Stimulated activated CD4-positive, alpha-beta T cell treated with anti-CD3 and anti-CD28 coated beads, Interleukin-2, amount 100 ng/mL, for 24 hours (primary cell): ENCODE measurements around the gene P4HTM.

Source experiments
- DNase-seq, 2 donors: peaks; one replicate each; pipeline ENCODE4 v3.0.0-alpha.2; 2020

Gene P4HTM

DNA sequence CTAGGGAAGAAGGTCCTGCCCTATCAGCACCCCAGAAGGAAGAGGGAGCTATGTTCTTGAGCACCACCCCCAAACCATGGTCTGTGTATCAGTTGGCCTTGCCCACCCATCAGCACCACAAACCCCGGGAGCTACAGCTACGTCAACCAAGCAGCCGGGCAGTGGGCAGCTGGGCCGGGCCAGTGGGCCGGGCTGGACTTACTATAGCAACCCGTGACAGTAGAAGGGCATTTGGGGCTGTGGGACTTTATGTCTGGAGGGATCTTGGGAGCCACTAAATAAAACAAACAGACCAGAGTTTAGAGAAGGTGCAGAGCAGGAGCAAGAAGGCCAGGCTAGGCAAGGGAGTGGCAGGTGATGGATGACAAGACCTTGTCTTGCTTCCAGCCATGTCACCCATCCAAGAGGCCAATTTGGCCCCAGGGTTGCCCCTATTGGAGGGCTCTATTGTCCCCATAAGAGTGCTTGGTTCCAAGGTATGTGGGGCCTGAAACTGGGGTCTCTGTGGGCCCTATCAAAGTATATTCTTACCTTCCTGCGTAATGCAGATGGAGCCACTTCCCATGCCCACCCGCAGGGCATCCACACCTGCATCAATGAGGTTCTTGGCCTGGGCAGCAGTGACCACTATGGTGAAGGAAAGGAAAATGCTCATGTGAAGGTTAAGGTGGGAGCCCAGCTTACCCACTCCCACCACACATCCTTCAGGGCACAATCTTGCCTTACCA lies 35.9 kb downstream of the P4HTM start:
- DNase-seq = no peak

DNA sequence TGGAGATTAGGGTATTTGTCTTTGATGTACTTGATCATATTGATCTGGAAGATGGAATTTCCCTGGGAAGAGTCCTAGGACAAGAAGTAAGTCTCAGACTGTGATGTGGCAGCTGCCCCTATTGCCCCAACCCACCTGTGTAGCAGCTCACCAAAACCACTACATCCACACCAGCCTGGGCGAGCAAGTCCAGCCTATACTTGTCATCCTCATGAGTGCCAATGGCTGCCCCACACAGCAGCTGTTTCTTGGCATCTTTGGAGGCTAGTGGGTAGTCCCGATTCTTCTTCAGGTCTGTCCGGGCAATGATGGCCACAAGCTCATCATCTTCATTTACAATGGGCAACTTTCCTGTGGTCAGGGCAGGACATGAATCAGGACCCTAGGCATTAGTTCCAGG lies 36.5 kb downstream of the P4HTM start:
- DNase-seq = no peak

DNA sequence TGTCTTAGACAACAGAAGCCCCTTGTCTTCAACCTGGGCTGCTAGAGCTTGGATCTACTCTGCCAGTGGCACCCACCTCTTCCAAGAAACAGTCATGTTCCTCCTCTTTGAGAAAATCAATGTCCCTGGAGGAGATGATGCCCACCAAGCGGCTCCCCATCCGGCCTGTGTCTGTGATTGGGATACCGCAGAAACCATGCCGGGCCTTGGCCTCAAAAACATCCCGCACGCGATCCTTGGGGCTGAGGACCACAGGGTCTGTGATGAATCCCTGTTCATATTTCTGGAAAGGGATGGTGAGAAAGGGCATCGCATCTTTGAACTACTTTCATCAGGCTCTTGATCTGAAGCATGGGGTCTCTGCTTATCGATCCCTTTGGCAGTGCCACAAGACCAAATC lies 37.6 kb downstream of the P4HTM start:
- no peak for DNase-seq

DNA sequence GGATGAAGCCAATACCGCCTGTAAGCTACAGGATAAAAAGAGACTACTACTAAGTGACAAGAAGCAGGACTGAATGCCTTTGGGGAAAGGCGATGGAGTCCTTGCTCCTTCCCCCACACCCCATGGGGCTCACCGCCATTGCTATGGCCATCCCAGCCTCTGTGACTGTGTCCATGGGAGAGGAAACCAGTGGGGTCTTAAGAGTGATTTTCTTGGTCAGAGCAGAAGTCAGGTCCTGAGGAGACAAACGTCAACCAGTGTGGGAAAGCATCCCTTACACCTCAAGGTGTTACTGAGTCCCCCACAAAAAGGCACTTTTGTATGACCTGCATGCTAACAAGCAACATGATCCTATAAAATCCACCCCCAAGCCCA lies 38.2 kb downstream of the P4HTM start:
- no peak for DNase-seq

DNA sequence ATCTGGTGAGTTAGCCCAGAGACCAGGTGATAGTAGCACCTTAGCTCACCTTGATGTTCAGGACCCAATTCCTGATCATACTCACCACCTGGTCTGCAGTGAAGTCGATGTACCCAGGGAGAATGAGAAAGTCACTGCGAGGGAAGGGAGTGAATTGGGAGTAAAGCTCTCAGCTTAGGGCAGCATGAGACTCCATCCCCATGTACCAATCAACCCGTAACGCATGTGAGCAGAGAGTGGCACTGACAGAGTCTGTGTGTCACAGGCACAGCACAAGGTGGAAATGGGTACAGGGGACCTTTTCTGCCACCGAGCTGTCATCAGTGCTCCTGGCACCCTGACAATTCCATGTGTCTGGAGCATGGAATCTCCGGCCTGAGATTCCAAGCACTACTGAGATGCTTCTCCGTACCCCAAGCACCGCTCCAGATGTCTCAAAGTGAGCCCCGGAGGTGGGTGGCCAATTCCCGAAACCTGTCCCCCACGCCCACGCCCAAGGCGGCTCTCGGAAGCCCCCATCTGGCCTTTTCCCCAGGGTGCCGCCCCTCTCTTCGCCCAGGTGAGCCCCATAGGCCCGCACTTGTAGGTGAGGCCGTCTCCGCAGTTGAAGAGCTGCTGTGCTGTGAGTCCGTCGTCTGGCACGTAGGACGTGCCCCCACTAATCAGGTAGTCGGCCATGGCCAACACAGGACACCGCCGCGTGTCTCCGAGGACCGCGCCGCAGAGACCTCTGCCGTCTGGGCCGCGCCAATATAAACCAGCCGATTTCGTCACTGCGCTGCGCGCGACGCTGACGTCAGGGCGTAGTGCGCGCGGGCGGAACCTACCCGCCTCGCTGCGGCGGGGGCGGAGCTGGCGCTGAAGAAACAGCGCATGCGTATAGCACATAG lies 38.9 kb downstream of the P4HTM start, which contains the start of gene IMPDH2:
TSS of gene IMPDH2 (minus strand) at position 726 of the 890 bp plus-strand sequence. CDS start at position 678, 48 bp downstream.
- DNase-seq = peak; percentile 92 to 94

DNA sequence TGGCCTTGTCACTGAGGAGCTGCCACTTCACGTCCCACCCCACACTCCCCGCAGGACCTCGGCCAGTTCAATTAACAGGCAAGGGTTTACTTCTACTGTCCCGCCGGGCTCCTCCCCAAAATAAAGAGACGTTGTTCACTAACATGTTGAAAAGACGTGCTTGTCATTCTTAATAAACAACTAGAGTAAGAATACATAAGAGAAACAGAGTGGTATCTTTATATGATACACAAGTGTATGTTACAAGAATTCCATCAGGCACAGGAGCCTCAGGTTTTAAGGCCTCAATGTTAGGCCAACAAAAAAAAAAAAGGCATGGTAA lies 39.5 kb downstream of the P4HTM start:
- no peak for DNase-seq

DNA sequence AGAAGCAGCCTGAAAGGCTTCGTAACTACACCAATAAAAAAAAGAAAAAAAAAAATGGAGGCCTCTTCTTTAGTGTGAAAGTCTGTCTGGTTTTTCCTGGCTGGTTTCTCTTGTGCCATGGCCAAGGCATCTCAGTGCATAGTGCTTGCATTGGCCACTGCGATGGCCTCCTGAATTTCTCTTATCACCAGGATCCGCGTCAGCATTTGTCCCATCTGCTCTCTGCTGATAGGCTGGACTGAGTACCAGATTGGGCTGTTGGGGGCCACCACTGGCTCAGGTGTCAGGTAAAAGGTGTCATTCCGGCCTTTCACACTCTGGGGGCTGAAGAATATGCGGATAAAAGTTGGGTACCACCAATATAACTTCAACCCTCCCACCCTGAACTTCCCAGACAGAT lies 40.3 kb downstream of the P4HTM start:
- DNase-seq = no peak

DNA sequence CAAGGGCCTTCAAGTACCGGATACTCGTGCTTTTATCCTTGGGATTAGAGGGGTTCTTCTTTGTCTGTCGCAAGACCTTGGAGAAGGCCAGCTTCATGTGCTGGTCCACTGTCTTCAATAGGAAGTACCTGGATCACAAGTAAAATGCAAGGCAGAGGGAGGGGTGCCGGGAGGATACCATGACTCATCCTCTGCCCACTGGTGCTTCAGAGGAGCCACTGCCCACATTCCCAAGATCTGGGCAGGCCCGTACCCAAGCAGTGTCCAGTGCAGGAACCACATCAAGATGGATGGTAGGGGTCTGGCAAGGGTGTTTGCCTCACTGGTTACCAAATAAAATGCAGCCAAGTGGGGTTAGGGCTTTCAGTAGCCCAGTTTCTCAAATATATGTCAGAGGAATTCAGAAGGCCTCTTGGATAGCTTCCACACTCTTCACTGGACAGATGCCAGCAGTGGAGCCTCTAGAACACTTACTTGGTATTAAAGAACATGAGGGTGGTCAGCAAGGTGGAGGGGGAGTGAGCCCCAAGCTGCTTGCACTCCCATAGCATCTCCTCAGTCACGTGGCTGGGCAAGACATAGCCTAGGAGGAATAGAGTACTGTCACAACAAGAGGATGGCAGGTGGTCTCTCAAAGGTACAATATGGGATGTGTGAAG lies 42.7 kb downstream of the P4HTM start:
- no peak for DNase-seq

DNA sequence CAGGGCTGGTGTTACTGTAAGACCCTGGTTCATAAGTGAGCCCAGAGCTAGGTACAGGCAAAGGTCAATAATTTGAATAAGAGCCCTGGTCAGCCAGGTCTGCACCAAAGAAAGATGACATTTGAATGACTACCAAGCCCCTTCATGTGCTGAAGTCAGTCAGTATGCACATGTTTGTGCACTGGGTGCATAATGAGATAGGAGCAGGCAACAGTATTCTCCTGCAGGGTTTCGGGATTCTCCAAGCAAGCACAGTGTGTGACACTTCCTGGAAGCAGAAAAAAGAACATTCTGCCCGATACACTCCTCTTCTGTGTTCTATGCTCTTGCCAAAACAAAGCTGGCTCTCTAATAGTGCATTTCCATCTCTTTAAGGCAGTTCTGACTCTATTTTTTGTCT lies 44.6 kb downstream of the P4HTM start:
- no peak for DNase-seq

DNA sequence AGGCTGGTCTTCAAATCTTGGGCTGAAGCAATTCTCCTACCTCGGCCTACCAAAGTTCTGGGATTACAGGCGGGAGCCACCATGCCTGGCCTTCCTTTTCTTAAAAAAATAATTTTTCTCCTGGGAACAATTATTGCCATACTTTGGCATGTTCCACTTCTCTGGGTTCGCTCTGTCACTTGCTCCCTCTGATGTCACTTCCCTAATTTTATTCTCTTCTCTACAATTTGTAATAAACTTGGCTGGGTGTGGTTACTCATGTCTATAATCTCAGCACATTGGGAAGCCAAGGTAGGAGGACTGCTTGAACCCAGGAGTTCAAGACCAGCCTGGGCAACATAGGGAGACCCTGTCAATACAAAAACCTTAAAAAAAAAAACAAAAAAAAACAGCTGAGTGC lies 45.2 kb downstream of the P4HTM start:
- DNase-seq = no peak

DNA sequence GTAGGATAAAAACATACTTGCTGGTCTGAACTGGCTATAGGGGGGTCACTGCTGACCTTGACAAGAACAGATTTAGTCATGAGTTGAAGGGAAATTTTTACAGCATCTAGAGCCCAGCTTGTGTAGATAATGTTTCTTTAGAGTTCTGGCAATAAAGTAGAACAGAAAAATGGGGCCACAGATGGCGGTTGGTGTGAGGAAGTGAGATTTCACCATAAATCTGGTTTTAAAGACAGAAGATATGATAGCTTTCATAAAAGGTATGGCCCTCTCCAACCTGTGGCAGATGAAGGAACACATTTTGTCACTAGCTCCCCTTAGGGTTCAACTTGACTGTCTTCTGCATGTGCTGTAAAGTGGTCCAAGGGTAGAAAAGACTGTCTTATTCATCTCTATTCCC lies 63.5 kb downstream of the P4HTM start:
- no peak for DNase-seq

DNA sequence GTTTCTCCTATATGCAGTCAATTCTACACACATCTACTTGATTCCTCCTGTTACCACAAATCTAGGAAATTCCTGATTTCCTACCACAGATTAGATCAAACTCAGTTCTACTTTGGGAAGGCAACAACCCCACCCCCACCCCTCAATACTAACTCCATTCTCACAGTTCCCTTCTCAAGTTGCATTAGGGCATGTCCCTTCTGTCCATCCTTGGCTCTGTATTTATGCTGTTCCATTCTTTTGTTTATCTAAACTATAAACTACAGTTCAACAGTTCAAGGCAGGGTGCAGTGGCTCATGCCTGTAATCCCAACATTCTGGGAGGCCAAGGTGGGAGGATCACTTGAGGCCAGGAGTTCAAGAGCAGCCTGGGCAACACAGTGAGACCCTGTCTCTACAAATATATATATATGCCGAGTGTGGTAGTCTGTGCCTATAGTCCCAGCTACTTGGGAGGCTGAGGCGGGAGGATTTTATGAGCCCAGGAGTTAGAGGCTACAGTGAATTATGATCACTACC lies 64.4 kb downstream of the P4HTM start:
- DNase-seq = no peak
